HG03045 (cell line): ENCODE measurements around the gene NT5C1B.

Experiments used
- ATAC-seq: cut with Tn5 transposase; IDR thresholded peaks from one replicate; pipeline ENCODE4 v1.9.1; 2021; ENCODE audit warnings: mild to moderate bottlenecking, moderate library complexity; ENCODE audit not compliant: unreplicated experiment

Gene NT5C1B

DNA sequence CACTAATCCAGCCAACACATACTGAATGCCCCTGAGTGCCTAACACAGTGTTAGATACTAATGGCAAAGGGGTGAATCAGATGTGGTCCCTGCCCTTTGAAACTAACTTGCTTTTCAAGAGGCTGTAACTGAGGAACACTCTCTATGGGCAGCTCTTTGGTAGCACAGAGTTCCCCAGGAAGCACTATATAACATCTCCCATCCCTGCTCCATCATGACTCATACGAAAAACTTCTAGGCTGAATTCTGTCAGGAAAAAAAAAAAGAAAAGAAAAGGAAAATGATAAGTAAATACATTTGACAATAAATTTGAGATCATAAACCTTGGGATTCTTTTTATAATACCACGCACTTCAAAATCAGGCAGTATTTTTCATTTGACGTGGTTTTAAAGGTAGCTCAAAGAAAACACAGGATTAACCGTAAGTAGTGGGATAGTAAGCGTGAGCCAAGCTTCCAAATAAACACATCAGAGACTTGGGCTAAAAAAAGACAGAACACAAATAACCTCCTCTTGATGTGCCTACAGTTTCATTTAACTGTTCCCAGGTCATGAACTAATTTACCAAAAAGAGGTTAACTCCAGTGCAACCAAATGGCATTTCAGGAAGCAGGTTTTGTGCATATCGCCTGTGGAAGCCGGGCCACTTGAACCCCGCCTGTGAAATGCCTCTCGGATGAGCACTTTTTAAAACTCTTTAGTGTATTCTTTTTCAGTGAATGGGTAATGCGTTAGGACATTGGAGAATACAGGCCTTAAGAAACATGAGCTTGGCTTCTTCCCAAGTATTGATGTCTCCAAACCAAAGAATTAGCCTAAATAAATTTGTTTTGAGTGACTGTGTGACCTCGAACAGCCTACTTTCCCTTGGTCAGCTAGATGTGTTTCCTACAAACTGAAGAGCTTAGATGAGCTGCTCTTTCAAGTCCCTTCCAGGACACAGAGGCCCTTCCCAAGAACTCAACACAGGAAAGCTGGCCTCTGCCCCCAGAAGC, 71.0 kb downstream of the NT5C1B start:
- ATAC-seq = no peak

DNA sequence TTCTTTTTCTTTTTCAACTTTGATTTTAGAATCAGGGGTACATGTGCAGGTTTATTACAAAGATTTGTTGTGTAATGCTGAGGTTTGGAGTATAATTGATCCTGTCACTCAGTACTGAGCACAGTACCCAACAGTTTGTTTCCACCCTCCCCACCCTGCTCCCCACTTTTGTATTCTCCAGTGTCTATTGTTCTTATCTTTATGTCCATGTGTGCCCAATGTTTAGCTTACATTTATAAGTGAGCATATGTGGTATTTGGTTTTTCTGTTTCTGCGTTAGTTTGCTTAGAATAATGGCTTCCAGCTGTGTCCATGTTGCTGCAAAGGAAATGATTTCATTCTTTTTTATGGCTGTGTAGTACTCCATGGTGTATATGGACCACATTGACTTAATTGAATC, 72.0 kb downstream of the NT5C1B start:
- ATAC-seq = no peak

DNA sequence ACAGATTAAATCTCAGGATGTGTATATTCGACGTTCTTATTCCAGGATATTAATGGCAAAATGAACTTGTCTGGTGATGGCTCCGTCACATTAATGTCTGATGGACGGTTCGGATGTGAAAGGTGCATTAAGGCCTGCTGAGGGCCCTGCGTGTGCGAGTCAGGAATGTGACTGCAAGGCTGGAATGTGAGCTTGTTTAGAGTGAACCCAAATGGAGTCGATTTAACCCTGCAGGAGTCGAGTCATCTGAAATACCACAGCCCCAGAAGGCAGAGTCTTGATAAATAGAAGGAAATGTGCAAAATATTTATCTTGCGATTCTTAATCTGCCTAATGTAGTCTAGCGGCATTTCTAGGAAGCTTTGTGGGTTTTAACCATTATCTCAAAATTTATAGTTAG, 73.3 kb downstream of the NT5C1B start:
- ATAC-seq = no peak

DNA sequence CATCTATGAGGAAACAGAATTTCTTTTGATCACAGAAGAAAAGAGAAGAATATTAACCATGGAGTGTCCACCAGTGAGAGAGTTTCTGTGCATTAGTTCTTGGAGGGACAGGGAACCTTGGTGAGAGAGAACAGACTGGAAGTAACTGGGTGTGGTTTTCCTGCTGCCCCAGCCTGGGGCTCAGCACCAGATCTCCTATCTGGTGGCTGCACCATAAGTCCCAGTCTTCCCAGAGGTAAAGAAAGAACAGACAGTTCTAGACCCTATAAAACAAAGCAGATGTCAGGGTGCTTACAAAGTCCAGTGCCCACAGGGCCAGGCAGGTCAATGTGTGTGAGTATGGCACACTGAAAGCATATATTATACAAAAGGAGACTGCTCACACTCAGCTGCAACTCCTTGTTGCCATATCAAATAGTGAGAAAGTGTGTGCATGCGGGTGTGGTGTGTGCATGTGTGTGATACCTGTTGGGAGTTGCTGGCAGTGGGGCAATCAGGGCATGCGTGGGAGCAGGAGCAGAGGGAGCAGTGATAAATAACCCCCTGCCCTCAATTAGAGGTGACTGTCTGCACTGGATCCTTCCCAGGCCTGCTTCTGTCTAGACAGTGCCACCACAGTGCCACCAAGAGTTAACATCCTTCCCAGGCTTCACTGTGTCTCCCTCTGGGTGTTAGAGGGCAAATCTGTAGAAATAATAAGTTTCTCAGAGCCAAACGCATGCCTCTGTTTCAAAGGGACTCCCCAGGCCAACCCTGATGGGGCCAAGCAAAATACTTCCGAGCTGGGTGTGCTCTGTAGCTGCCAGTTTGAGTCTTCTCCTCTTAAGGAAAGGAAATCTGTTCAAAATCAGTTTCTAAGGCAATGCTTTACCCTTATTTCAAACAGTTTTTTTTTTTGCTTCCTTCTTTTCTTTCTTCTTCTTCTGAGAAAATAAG, 74.6 kb downstream of the NT5C1B start:
- ATAC-seq = no peak
